ENCODE measurements around the gene DMTF1. TPM values are rescaled to one million over a fixed set of nuclear protein-coding genes. Genes with fewer than 3 reads are reported as not detected.

Gene DMTF1
- total and polyA plus RNA-seq, 2 experiments from 2014 or later = 37.8 to 75.1 TPM

GRCh38 chr7:87140271-87140748 is 11.9 kb upstream of the DMTF1 start:
- Histone ChIP-seq H3K36me3 (replicated peaks; ENCODE audit: insufficient read depth, low read depth) (no peaks in the 10 kb centered on the region), H2AFZ (no peak overlapping the region), H3K4me3 (no peak overlapping the region), H3K79me2 (no peaks in the 10 kb centered on the region), H3K27ac (peak overlapping the region; percentile 75), H3K9me3 (ENCODE audit: low read depth) (no peaks in the 10 kb centered on the region), H3K4me2 (no peak overlapping the region), H4K20me1 (ENCODE audit: insufficient read depth, poor library complexity, severe bottlenecking) (no peaks in the 10 kb centered on the region), H3K9me2 (replicated peaks; ENCODE audit: insufficient read depth) (no peaks in the 10 kb centered on the region), H3K27me3 (no peaks in the 10 kb centered on the region), H3K4me1 (ENCODE audit: insufficient read depth) (no peaks in the 10 kb centered on the region)
- WGBS (ENCODE audit: low lambda C conversion rate, missing lambda C conversion rate) = 70% methylated on average over 2 of the region's 2 CpGs
- TF ChIP-seq EZH2phosphoT487 (IDR thresholded peaks at IDR 0.05; ENCODE audit: low read depth, severe bottlenecking, unreplicated experiment) (no peak), CTCF (IDR thresholded peaks at IDR 0.05; ENCODE audit: poor library complexity) (no peak), EZH2 (IDR thresholded peaks at IDR 0.05; ENCODE audit: borderline replicate concordance) (no peak)
- peak; percentile 55 for DNase-seq (ENCODE audit: low spot score)

- Histone ChIP-seq H3K27ac (peak overlapping the region; percentile 65), H3K9me2 (replicated peaks; ENCODE audit: insufficient read depth) (no peaks in the 10 kb centered on the region), H3K27me3 (no peaks in the 10 kb centered on the region), H3K4me2 (no peak overlapping the region), H3K4me3 (no peak overlapping the region), H2AFZ (no peak overlapping the region), H3K36me3 (replicated peaks; ENCODE audit: insufficient read depth, low read depth) (no peaks in the 10 kb centered on the region), H3K79me2 (no peaks in the 10 kb centered on the region), H4K20me1 (ENCODE audit: insufficient read depth, poor library complexity, severe bottlenecking) (no peaks in the 10 kb centered on the region), H3K9me3 (ENCODE audit: low read depth) (no peaks in the 10 kb centered on the region), H3K4me1 (ENCODE audit: insufficient read depth) (no peaks in the 10 kb centered on the region)
- TF ChIP-seq CTCF (IDR thresholded peaks at IDR 0.05; ENCODE audit: poor library complexity) (no peak), EZH2 (IDR thresholded peaks at IDR 0.05; ENCODE audit: borderline replicate concordance) (no peak), EZH2phosphoT487 (IDR thresholded peaks at IDR 0.05; ENCODE audit: low read depth, severe bottlenecking, unreplicated experiment) (no peak)
- 82% methylated on average over 2 of the region's 2 CpGs for WGBS (ENCODE audit: low lambda C conversion rate, missing lambda C conversion rate)
- no peak for DNase-seq (ENCODE audit: low spot score)
Measured at GRCh38 chr7:87144173-87144657, 8.0 kb upstream of the DMTF1 start.

GRCh38 chr7:87146740-87147386 is 5.4 kb upstream of the DMTF1 start:
- no peak for TF ChIP-seq EZH2 (IDR thresholded peaks at IDR 0.05; ENCODE audit: borderline replicate concordance)
- TF ChIP-seq CTCF (IDR thresholded peaks at IDR 0.05; ENCODE audit: poor library complexity) = no peak
- no peak for TF ChIP-seq EZH2phosphoT487 (IDR thresholded peaks at IDR 0.05; ENCODE audit: low read depth, severe bottlenecking, unreplicated experiment)
- H3K9me2 ChIP-seq (replicated peaks; ENCODE audit: insufficient read depth) = no peaks in the 10 kb centered on the region
- H4K20me1 ChIP-seq (ENCODE audit: insufficient read depth, poor library complexity, severe bottlenecking) = no peaks in the 10 kb centered on the region
- H3K79me2 ChIP-seq = no peaks in the 10 kb centered on the region
- no peak overlapping the region for H3K4me3 ChIP-seq
- H3K27ac ChIP-seq = no peak overlapping the region
- H3K4me1 ChIP-seq (ENCODE audit: insufficient read depth) = no peaks in the 10 kb centered on the region
- WGBS (ENCODE audit: low lambda C conversion rate, missing lambda C conversion rate) = 90% methylated on average over 25 of the region's 25 CpGs
- no peak overlapping the region for H3K4me2 ChIP-seq
- H3K36me3 ChIP-seq (replicated peaks; ENCODE audit: insufficient read depth, low read depth) = no peaks in the 10 kb centered on the region
- no peaks in the 10 kb centered on the region for H3K9me3 ChIP-seq (ENCODE audit: low read depth)
- no peaks in the 10 kb centered on the region for H3K27me3 ChIP-seq
- H2AFZ ChIP-seq = no peak overlapping the region
- no peak for DNase-seq (ENCODE audit: low spot score)

Measured in hepatocyte (in vitro differentiated cells).